Mesenchymal stem cell (in vitro differentiated cells and primary cell): ENCODE results near the gene RAB9B. TPM values are rescaled to one million over a fixed set of nuclear protein-coding genes. Genes with fewer than 3 reads are reported as not detected.

Experiments used
- DNase-seq: peaks from one replicate; pipeline ENCODE4 v3.0.0-alpha.2; 2013
- H2AFZ ChIP-seq: one replicate; pipeline ENCODE4 v1.6.1; 2013; ENCODE audit warnings: low read depth, mild to moderate bottlenecking, control low read depth, inconsistent platforms, low read length, moderate library complexity
- H2AK5ac ChIP-seq: 2 replicates; pipeline ENCODE4 v1.6.1; 2013; ENCODE audit warnings: low read length, moderate library complexity, mild to moderate bottlenecking, inconsistent platforms; ENCODE audit not compliant: severe bottlenecking
- H2BK120ac ChIP-seq: one replicate; pipeline ENCODE4 v1.6.1; 2013; ENCODE audit warnings: low read depth, mild to moderate bottlenecking, inconsistent platforms, low read length, moderate library complexity
- H2BK12ac ChIP-seq, 2 experiments: one replicate each; pipeline ENCODE4 v1.6.1; 2013; ENCODE audit warnings: inconsistent platforms in 2 of 2, low read length in 2 of 2, mild to moderate bottlenecking in 2 of 2, moderate library complexity in 2 of 2, control low read depth in 1 of 2
- H2BK15ac ChIP-seq: one replicate; pipeline ENCODE4 v1.6.1; 2013; ENCODE audit warnings: mild to moderate bottlenecking, low read depth, inconsistent platforms; ENCODE audit not compliant: poor library complexity, severe bottlenecking
- H2BK5ac ChIP-seq: 2 replicates; pipeline ENCODE4 v1.6.1; 2013; ENCODE audit warnings: low read depth, mild to moderate bottlenecking, low read length, control low read depth, inconsistent platforms; ENCODE audit not compliant: poor library complexity, severe bottlenecking
- H3K14ac ChIP-seq, 2 experiments: one replicate each; pipeline ENCODE4 v1.6.1; 2013; ENCODE audit warnings: inconsistent platforms in 2 of 2, low read length in 2 of 2, control low read depth in 1 of 2, mild to moderate bottlenecking in 1 of 2, moderate library complexity in 1 of 2
- H3K18ac ChIP-seq, 2 experiments: one replicate each; pipeline ENCODE4 v1.6.1; 2013; ENCODE audit warnings: inconsistent platforms in 2 of 2, low read length in 2 of 2, control low read depth in 1 of 2, low read depth in 1 of 2, mild to moderate bottlenecking in 1 of 2
- H3K23ac ChIP-seq, 2 experiments: one replicate each; pipeline ENCODE4 v1.6.1; 2013; ENCODE audit warnings: inconsistent platforms in 2 of 2, low read length in 2 of 2, mild to moderate bottlenecking in 2 of 2, moderate library complexity in 2 of 2, control low read depth in 1 of 2
- H3K27ac ChIP-seq: 2 replicates; pipeline ENCODE4 v1.5.1; 2013; ENCODE audit warnings: mild to moderate bottlenecking, moderate library complexity, low read length, control low read depth, inconsistent platforms; ENCODE audit not compliant: poor library complexity, severe bottlenecking
- H3K27me3 ChIP-seq, 2 experiments: 2 replicates each; pipeline versions ENCODE4 v1.6.1 to v1.7.0; 2013; ENCODE audit warnings: low read length in 2 of 2, mild to moderate bottlenecking in 2 of 2, moderate library complexity in 2 of 2, control low read depth in 1 of 2, inconsistent platforms in 1 of 2; ENCODE audit not compliant: control insufficient read depth in 1 of 2, insufficient read depth in 1 of 2
- H3K36me3 ChIP-seq, 2 experiments: 2 replicates each; pipeline versions ENCODE4 v1.6.1 to v1.7.0; 2013; ENCODE audit warnings: low read length in 2 of 2, control low read depth in 1 of 2, inconsistent platforms in 1 of 2, low read depth in 1 of 2, mild to moderate bottlenecking in 1 of 2; ENCODE audit not compliant: insufficient read depth in 2 of 2, control insufficient read depth in 1 of 2
- H3K4ac ChIP-seq, 2 experiments: one replicate each; pipeline ENCODE4 v1.6.1; 2013; ENCODE audit warnings: inconsistent platforms in 2 of 2, low read length in 2 of 2, mild to moderate bottlenecking in 2 of 2, moderate library complexity in 2 of 2, control low read depth in 1 of 2, low read depth in 1 of 2
- H3K4me1 ChIP-seq: 2 replicates; pipeline ENCODE4 v1.6.1; 2013; ENCODE audit warnings: low read depth, low read length, control low read depth; ENCODE audit not compliant: control insufficient read depth, insufficient read depth
- H3K4me2 ChIP-seq: 2 replicates; pipeline ENCODE4 v1.6.1; 2013; ENCODE audit warnings: low read length, mild to moderate bottlenecking, inconsistent platforms; ENCODE audit not compliant: poor library complexity, severe bottlenecking
- H3K4me3 ChIP-seq, 2 experiments: 2 replicates each; pipeline versions ENCODE4 v1.5.1 to v1.7.0; 2013; ENCODE audit warnings: low read length in 2 of 2, mild to moderate bottlenecking in 2 of 2, control low read depth in 1 of 2, low read depth in 1 of 2; ENCODE audit not compliant: insufficient read depth in 1 of 2
- H3K79me1 ChIP-seq: replicated peaks from 2 replicates; pipeline ENCODE4 v1.6.1; 2013; ENCODE audit warnings: mild to moderate bottlenecking, control low read depth, low read length, inconsistent platforms; ENCODE audit not compliant: poor library complexity, severe bottlenecking
- H3K9ac ChIP-seq: 2 replicates; pipeline ENCODE4 v1.7.0; 2013; ENCODE audit warnings: mild to moderate bottlenecking, low read length, moderate library complexity
- H3K9me3 ChIP-seq: 2 replicates; pipeline ENCODE4 v1.7.0; 2013; ENCODE audit warnings: mild to moderate bottlenecking, low read length; ENCODE audit not compliant: control insufficient read depth
- H4K8ac ChIP-seq: one replicate; pipeline ENCODE4 v1.6.1; 2013; ENCODE audit warnings: inconsistent platforms, mild to moderate bottlenecking, low read length, moderate library complexity
- H4K91ac ChIP-seq: one replicate; pipeline ENCODE4 v1.6.1; 2013; ENCODE audit warnings: mild to moderate bottlenecking, low read length, inconsistent platforms
- WGBS: methylation state at CpG from one replicate; pipeline ENCODE4 v1.1.7; 2013; ENCODE audit warnings: mixed read lengths; 5-methylcytosine and 5-hydroxymethylcytosine counted together
- small RNA-seq: library from polyadenylated mRNA; stranded (forward); fragments of <200 nt; extraction: miRNeasy Mini kit (QIAGEN cat#:217004); gene quantifications from one replicate; pipeline ENCODE3, GENCODE V24; 2013; ENCODE audit warnings: low read depth

RAB9B gene

DNA sequence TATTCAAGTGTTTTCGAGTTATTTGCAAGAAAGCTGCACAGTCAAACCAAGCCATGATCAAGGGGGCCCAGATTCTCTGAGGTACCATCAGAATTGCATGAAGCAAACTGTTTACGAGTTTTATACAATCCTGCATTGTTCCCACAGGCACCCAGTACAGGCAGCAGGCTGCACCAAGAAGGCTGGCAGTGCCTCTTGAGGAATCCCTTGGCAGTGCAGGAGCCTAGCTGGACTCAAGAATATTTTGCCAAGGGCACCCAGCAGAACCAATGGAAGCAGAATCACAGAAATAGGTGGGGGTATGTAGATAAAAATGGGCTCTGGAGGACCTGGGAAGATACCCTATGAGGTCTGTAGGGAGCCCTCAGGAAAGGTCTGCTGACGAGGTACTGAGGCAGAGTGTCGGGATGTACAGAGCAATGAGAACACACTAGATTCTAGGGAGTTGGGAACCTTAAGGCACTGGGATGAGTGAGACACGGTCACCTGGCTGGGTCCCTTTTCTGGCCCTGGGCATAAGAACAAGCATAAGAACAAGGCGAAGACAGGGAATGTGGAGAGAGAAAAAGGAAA is 57.9 kb downstream of the RAB9B start:
- Histone ChIP-seq H3K23ac (no peak overlapping the region), H4K91ac (no peak overlapping the region), H3K9ac (no peak overlapping the region), H3K4me1 (no peaks in the 10 kb centered on the region), H3K4ac (no peak overlapping the region), H2BK5ac (no peak overlapping the region), H3K4me2 (no peak overlapping the region), H3K27ac (no peak overlapping the region), H3K4me3 (no peak overlapping the region), H3K36me3 (no peaks in the 10 kb centered on the region), H3K9me3 (no peaks in the 10 kb centered on the region), H3K79me1 (no peaks in the 10 kb centered on the region), H2BK15ac (no peak overlapping the region), H2AK5ac (no peak overlapping the region), H2BK12ac (no peak overlapping the region), H3K27me3 (peaks cover 8 to 81% of the 10 kb centered on the region in 2 experiments), H3K14ac (no peak overlapping the region), H4K8ac (no peak overlapping the region), H2BK120ac (no peak overlapping the region), H2AFZ (no peak overlapping the region), H3K18ac (no peak overlapping the region)
- 79% methylated on average over 6 of the region's 6 CpGs for WGBS
- peak; percentile 18 for DNase-seq

DNA sequence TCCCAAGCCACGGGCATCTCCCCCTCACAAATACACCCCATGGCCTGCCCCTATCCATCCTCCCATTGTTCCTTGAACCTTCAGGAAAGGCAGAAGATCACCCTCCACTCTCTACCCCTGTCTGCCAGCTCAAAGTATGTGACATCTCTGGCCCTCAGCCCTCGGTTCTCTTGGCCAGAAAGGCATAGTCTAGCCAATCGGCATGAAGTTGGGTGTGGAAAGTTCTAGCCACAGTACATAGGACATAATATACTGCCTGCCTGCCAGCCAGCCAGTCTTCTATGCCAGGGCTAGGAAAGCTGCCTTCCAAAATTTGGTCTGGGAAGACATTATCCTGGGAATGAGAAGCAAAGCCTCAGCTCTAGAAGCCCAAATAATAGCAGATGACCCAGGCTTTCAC is 58.6 kb downstream of the RAB9B start:
- no peaks in the 10 kb centered on the region for H3K9me3 ChIP-seq
- no peaks in the 10 kb centered on the region for H3K36me3 ChIP-seq
- no peak overlapping the region for H3K9ac ChIP-seq
- no peak overlapping the region for H2BK120ac ChIP-seq
- H3K4me3 ChIP-seq, result no peak overlapping the region
- H2BK5ac ChIP-seq, result peak overlapping the region; percentile 31
- H3K27ac ChIP-seq, result no peak overlapping the region
- no peak for DNase-seq
- H2AK5ac ChIP-seq, result no peak overlapping the region
- H2BK12ac ChIP-seq, result no peak overlapping the region
- no peak overlapping the region for H4K91ac ChIP-seq
- no peak overlapping the region for H3K23ac ChIP-seq
- no peaks in the 10 kb centered on the region for H3K79me1 ChIP-seq
- H3K4ac ChIP-seq, result no peak overlapping the region
- no peak overlapping the region for H2BK15ac ChIP-seq
- peaks cover 5 to 79% of the 10 kb centered on the region in 2 experiments for H3K27me3 ChIP-seq
- no peaks in the 10 kb centered on the region for H3K4me1 ChIP-seq
- no peak overlapping the region for H3K4me2 ChIP-seq
- no peak overlapping the region for H2AFZ ChIP-seq
- no peak overlapping the region for H3K14ac ChIP-seq
- WGBS, result 64% methylated on average over 3 of the region's 3 CpGs
- H3K18ac ChIP-seq, result no peak overlapping the region
- no peak overlapping the region for H4K8ac ChIP-seq

Small RNAs within 50 kb of the gene (small RNA-seq; reads per million reads assigned to genes)
- not detected for gene RNA5SP511
